Keratinocyte (primary cell): ENCODE measurements around the gene BRSK2. TPM values are rescaled to one million over a fixed set of nuclear protein-coding genes. Genes with fewer than 3 reads are reported as not detected.
A peak's percentile ranks its signal among the peaks of the same experiment; 100 is the strongest.

Source experiments
- DNase-seq: peaks from one replicate; pipeline ENCODE4 v3.0.0-alpha.2; 2011; ENCODE audit warnings: low read depth, missing footprints, low spot score
- FAIRE-seq: peaks from 2 replicates; lab custom pipeline; 2011; peaks lifted over from hg19 to GRCh38; lab: Jason Lieb, UNC
- H2AFZ ChIP-seq: 2 replicates; pipeline ENCODE4 v1.6.0; 2012; ENCODE audit warnings: low read length, control low read depth, inconsistent platforms; ENCODE audit not compliant: control insufficient read depth
- H3K27ac ChIP-seq: 2 replicates; pipeline ENCODE4 v1.5.1; 2011; ENCODE audit warnings: low read length; ENCODE audit not compliant: control insufficient read depth, insufficient read depth
- H3K27me3 ChIP-seq: 3 replicates; pipeline ENCODE4 v1.6.0; 2011; ENCODE audit warnings: low read length; ENCODE audit not compliant: control insufficient read depth, insufficient read depth; ENCODE audit errors: extremely low read depth
- H3K36me3 ChIP-seq, 2 experiments: 2 replicates in 1 of 2; 3 replicates in 1 of 2; pipeline ENCODE4 v1.5.1; 2011; ENCODE audit warnings: low read length in 2 of 2, mild to moderate bottlenecking in 1 of 2; ENCODE audit not compliant: control insufficient read depth in 2 of 2, insufficient read depth in 2 of 2; ENCODE audit errors: extremely low read depth in 1 of 2
- H3K4me1 ChIP-seq: 3 replicates; pipeline ENCODE4 v1.5.1; 2011; ENCODE audit warnings: low read length; ENCODE audit not compliant: control insufficient read depth, insufficient read depth; ENCODE audit errors: extremely low read depth
- H3K4me2 ChIP-seq: 3 replicates; pipeline ENCODE4 v1.6.0; 2011; ENCODE audit warnings: low read depth, low read length; ENCODE audit not compliant: control insufficient read depth, insufficient read depth; ENCODE audit errors: extremely low read depth
- H3K4me3 ChIP-seq, 3 experiments: fragments of 200-600 bp in 1 of 3; sonication (generic) in 1 of 3; 2 replicates in 2 of 3; 3 replicates in 1 of 3; pipeline ENCODE4 v1.5.1; 2011 to 2016; ENCODE audit warnings: low read length in 3 of 3, mild to moderate bottlenecking in 3 of 3, control low read depth in 2 of 3, inconsistent platforms in 1 of 3, low read depth in 1 of 3, mixed read lengths in 1 of 3, mixed run types in 1 of 3, moderate library complexity in 1 of 3; ENCODE audit not compliant: control insufficient read depth in 2 of 3, insufficient read depth in 2 of 3; ENCODE audit errors: extremely low read depth in 1 of 3
- H3K79me2 ChIP-seq: 2 replicates; pipeline ENCODE4 v1.6.0; 2012; ENCODE audit warnings: low read length; ENCODE audit not compliant: control insufficient read depth, insufficient read depth
- H3K9ac ChIP-seq: 3 replicates; pipeline ENCODE4 v1.6.0; 2011; ENCODE audit warnings: low read length; ENCODE audit not compliant: control insufficient read depth, insufficient read depth; ENCODE audit errors: extremely low read depth
- H3K9me1 ChIP-seq: 3 replicates; pipeline ENCODE4 v1.6.0; 2011; ENCODE audit warnings: low read length; ENCODE audit not compliant: control insufficient read depth, insufficient read depth; ENCODE audit errors: extremely low read depth
- H3K9me3 ChIP-seq: 2 replicates; pipeline ENCODE4 v1.5.1; 2012; ENCODE audit warnings: low read depth, low read length; ENCODE audit not compliant: control insufficient read depth
- H4K20me1 ChIP-seq: 3 replicates; pipeline ENCODE4 v1.6.0; 2011; ENCODE audit warnings: low read length; ENCODE audit not compliant: control insufficient read depth, insufficient read depth; ENCODE audit errors: extremely low read depth
- CTCF ChIP-seq, 3 experiments: IDR thresholded peaks in 1 of 3; conservative IDR thresholded peaks in 1 of 3; optimal IDR thresholded peaks in 1 of 3; 2 replicates in 2 of 3; 3 replicates in 1 of 3; pipeline versions ENCODE3 to v1.5.1; 2011; ENCODE audit warnings: low read length in 3 of 3, mild to moderate bottlenecking in 3 of 3, moderate library complexity in 2 of 3, control low read depth in 1 of 3, inconsistent platforms in 1 of 3; ENCODE audit not compliant: insufficient read depth in 2 of 3; ENCODE audit errors: extremely low read depth in 1 of 3
- EZH2 ChIP-seq: IDR thresholded peaks from one replicate; pipeline ENCODE4 v1.6.1; 2012; ENCODE audit warnings: inconsistent platforms, mild to moderate bottlenecking, low read length, moderate library complexity
- dilution Hi-C: fragments of 300-500 bp; cut with MboI; formaldehyde crosslinking; loops from one replicate; pipeline ENCODE4 v1.7.0; 2020; ENCODE audit warnings: low sequenced_read_pairs; ENCODE audit not compliant: extremely low pct_ligation_motif_present
- polyA plus RNA-seq, 5 experiments: library from polyadenylated mRNA; depleted of rRNA in 3 of 5; stranded (reverse) in 3 of 5; stranded (forward) in 1 of 5; unstranded in 1 of 5; fragments of >200 nt; gene quantifications; 1 replicate in 1 of 5; 2 replicates in 3 of 5; 3 replicates in 1 of 5; pipeline versions ENCODE4 v1.2.1 to v1.2.3, GENCODE V29; 2011 to 2012; ENCODE audit warnings: missing spikeins in 2 of 5, low read depth in 1 of 5, low replicate concordance in 1 of 5

BRSK2 gene
- polyA plus RNA-seq, 1 donor (not counting 4 experiments of a cell fraction or from before 2014, with no cell fraction given) = 0.09 TPM

- dilution Hi-C loops = no loop called here
- TF ChIP-seq CTCF (optimal IDR thresholded peaks at IDR 0.05 in 1 of 3, IDR thresholded peaks at IDR 0.05 in 1 of 3, conservative IDR thresholded peaks at IDR 0.05 in 1 of 3; ENCODE audit: extremely low read depth in 1 of 3, insufficient read depth in 2 of 3, low read length in 3 of 3) (no peak), EZH2 (no peak)
- Histone ChIP-seq H3K9ac (no peak overlapping the region), H3K27me3 (peaks cover 43% of the 10 kb centered on the region), H2AFZ (no peak overlapping the region), H3K4me3 (no peak overlapping the region), H3K9me3 (no peaks in the 10 kb centered on the region), H4K20me1 (peaks cover 3% of the 10 kb centered on the region), H3K27ac (no peak overlapping the region), H3K4me1 (peaks cover 2% of the 10 kb centered on the region), H3K36me3 (no peaks in the 10 kb centered on the region), H3K4me2 (no peak overlapping the region), H3K9me1 (no peaks in the 10 kb centered on the region), H3K79me2 (no peaks in the 10 kb centered on the region)
- FAIRE-seq = no peak
- no peak for DNase-seq
Observed at GRCh38 chr11:1452744-1453143, 63.0 kb downstream of the BRSK2 start.

- Histone ChIP-seq H3K27me3 (peaks cover 34% of the 10 kb centered on the region), H3K9me3 (no peaks in the 10 kb centered on the region), H2AFZ (no peak overlapping the region), H3K79me2 (no peaks in the 10 kb centered on the region), H3K4me1 (no peaks in the 10 kb centered on the region), H3K4me2 (no peak overlapping the region), H4K20me1 (peaks cover 3% of the 10 kb centered on the region), H3K9me1 (no peaks in the 10 kb centered on the region), H3K9ac (no peak overlapping the region), H3K27ac (no peak overlapping the region), H3K4me3 (no peak overlapping the region), H3K36me3 (no peaks in the 10 kb centered on the region)
- dilution Hi-C loops = no loop called here
- FAIRE-seq (no peak), DNase-seq (peak; percentile 33)
- TF ChIP-seq EZH2 (no peak), CTCF (optimal IDR thresholded peaks at IDR 0.05 in 1 of 3, IDR thresholded peaks at IDR 0.05 in 1 of 3, conservative IDR thresholded peaks at IDR 0.05 in 1 of 3; ENCODE audit: extremely low read depth in 1 of 3, insufficient read depth in 2 of 3, low read length in 3 of 3) (peak; percentile 64 to 91 (median 85))
Observed at GRCh38 chr11:1453611-1454034, 63.9 kb downstream of the BRSK2 start.
